HG03108 (cell line): ENCODE results near the gene EPHA3.

ENCODE experiments used
- ATAC-seq: cut with Tn5 transposase; IDR thresholded peaks from one replicate; pipeline ENCODE4 v1.9.1; 2021; ENCODE audit warnings: moderate library complexity; ENCODE audit not compliant: unreplicated experiment

EPHA3 gene

GRCh38 chr3:89223188-89223587, 115.8 kb downstream of the EPHA3 start:
- no peak for ATAC-seq

DNA sequence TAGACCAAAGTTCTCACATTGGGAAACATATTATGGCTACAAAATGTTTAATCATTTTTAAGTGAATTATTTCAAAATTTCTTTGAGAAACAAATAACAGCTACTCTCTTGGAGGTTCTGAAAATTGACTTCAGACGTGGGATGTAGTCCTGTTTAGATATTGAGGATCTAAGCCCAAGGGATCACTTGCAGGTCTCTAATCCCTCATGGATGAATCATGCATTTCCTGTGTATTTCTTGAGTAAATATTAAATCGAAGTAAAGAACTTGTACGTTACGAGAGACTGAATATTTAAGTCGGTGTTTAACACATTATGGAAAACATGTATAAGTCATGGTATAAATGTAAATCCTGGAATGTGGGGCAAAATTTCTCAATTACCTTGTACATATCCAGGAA, 119.8 kb downstream of the EPHA3 start:
- ATAC-seq = no peak

DNA sequence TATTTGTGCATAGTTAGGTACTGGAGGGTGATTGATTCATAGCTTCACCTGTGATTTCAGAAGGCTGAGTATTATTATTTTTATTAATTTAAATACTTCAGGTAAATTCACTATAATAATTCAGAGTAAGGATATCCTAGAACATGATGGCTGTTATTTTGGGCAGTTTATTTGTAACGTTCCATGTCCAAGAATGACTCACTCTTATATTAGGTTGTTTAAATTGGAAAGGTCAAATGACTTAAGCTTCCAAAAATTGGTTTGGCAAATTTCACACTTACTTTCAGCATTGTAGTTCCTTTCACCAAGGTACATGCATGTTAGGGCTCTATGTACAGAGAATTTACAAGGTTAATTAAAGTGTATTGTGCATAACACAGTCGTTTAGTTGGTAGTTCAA, 120.2 kb downstream of the EPHA3 start:
- ATAC-seq = no peak

DNA sequence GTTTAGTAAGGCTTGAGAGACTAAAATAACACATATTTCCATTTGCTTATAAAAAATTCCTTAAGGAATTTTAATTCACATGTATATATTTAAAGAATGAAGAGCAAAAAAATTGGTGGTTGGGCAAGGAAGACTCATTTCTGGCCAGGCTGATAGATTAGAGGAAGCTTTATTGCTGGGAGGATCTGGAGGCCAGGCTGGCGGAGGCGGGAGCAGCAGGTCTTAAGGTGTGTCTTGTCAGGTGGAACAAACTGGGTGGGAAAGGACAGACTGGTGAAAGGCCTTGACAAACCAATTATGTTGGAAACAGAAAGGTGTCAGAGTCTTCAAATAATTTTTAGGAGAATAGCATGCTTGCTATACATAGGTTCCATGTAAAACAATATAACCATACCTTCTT, 124.7 kb downstream of the EPHA3 start:
- ATAC-seq = no peak

DNA sequence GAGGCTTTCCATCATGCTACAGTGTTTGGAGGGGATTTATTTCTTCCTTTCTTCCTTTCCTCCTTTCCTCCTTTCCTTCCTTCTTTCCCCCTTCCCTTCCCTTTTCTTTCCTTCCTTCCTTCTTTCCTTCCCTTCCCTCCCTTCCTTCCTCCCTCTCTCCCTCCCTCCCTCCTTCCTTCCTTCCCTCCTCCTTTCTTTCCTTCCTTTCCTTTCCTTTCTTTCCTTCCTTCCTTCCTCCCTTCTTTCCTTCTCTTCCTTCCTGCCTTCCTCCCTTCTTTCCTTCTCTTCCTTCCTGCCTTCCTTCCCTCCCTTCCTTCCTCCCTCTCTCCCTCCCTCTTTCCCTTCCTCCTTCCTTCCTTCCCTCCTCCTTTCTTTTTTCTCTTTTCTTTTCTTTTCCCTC, 127.2 kb downstream of the EPHA3 start:
- no peak for ATAC-seq

- no peak for ATAC-seq
Measured at GRCh38 chr3:89238846-89239245, 131.4 kb downstream of the EPHA3 start.

GRCh38 chr3:89239774-89240173, 132.4 kb downstream of the EPHA3 start:
- ATAC-seq = no peak

DNA sequence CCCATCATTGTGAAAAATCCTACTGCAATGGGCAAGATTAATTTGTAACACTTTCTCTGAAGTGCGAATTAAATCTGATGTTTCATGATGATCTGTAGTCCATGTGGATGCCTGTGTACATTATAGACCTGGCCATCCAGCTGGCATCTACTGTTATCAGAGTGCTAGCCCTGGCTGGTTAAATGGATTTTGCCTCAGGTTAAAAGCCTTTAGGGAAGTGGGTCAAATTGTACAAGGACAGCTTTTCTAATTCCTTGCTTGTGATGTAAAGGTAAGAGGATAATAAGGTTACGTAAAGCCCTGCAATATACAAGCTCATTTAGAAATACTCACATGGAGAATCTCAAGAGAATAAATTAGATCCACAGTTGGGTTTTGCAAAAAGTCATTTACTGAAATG, 138.2 kb downstream of the EPHA3 start:
- ATAC-seq = no peak

DNA sequence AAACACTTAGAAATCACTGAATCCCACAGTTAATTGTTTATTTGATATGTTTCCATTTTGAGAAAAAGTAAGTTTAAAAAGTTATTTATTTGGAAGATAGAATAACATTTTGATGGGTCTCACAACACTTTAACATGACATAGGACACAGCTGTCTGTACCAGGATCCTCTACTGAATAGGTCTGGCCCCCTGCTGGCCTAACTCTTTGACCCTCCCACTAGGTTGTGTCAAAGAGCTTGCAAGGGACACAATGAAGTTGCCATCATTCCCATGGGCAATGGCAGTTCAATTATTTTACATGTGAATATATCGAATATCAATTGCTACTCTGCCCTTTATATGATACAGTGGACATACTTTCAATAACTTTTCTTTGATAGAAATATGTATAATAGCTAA, 138.9 kb downstream of the EPHA3 start:
- no peak for ATAC-seq

DNA sequence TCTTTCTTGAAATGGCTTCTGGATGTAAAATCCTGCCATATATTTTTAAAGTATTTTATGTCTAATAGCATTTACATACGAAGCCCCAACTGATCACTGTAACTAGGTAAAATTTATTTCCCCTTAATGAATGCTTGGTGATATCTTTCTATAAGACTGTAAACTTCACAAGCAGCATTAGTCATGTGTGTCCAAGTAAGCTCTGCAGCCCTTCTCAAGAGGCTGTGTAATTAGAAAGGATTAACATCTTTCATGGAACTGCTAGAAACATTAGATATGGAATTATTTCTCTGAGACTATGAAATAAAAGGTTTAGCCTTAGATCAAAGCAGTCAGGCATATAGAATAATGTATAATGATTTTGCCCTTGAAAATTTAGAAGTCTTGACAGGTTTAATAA, 143.3 kb downstream of the EPHA3 start:
- ATAC-seq = no peak

DNA sequence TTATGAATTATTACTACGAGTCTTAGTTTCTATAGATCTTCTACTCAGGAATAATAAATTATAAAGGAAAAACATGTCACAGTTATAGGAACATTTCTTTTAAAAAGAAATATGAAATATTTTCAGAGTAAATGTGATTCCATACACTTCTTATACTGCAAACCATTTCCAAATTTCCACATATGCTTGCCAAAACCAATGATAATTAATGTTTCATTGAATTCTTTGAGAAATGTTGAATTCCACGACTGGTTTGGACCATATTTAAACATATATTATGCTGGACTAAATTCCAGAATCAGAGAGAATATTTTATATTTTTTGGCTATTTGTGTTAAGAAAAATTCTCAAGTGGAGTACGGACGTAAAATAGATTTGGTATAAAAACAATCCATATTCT, 144.6 kb downstream of the EPHA3 start:
- no peak for ATAC-seq

DNA sequence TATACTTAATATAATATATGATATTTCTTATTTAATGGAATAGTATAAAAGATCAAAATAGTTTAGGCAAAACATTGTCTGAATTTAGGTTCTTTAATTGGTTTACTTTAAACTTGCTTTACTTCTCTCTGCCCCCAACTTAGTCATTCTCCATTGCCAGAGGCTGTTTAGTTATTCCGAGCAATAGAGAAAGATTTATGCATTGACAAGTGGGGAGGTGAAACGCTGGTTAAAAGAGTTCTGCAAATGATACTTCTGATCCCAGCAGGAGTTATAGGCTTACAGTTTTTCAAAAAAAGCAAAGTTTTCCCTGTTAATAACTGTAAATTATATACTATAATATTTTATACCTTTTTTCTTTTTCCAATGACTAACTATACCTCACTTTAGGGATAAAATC, 145.4 kb downstream of the EPHA3 start:
- ATAC-seq = no peak

DNA sequence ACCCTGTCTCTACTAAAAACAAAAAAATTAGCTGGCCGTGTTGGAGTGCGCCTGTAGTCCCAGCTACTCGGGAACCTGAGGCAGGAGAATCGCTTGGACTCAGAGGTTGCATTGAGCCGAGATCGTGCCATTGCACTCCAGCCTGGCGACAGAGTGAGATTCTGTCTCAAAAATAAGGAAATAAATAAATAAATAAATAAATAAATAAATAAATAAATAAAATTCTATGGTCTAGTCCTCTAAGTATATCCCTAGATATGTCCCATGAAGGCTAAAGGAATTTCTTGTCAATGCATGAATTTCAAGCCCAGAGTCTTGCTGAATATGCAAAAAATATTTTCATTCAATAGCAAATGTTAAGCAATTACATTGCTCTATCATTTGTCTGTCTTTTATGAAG, 149.0 kb downstream of the EPHA3 start:
- ATAC-seq = no peak

DNA sequence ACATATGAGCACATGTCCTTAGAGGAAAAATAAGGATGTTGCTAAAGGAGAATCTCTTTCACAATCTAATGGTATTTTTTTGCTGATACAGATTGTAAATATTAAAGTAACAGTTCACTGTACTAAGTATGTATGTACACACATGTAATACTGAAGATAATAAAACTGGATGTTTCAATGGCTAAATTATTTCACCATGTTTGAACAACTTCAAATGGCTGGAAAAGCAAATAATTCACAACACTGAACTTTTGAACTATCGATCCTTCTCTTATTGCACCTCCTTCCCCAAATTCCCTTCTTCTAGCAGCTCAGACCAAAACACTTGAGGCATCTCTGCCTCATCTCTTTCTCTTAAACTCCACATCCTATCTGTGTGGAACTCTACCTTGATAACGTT, 149.5 kb downstream of the EPHA3 start:
- no peak for ATAC-seq

GRCh38 chr3:89260721-89261120, 153.3 kb downstream of the EPHA3 start:
- ATAC-seq = no peak

- ATAC-seq = no peak
Measured at GRCh38 chr3:89261673-89262072, 154.3 kb downstream of the EPHA3 start.

DNA sequence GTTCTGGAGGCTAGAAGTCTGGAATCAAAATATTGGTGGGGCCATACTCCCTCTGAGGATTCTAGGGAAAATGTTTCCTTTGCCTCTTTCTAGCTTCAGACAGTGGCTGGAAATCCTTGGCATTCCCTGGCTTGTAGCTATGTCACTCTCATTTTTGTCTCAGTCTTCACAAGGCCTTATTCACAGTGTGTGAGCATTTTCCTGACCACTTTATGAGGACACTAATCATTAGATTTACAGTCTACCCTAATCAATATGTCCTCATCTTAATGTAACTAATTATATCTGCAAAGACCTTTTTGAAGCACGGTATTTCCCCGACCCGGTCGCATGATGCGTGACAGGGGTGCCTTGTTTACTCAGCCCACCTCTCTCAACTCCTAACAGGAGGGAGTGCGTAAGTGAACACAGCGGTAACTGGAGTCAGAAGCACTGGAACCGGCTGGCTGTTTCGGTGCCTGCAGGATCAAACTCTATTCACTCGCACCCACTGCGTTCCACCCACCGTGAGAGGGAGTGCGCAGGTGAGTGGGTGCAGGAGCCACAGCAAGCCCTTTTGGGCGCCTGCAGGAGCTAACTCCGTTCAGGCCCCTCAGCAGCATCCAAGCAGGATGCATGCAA, 155.0 kb downstream of the EPHA3 start:
- ATAC-seq = no peak

DNA sequence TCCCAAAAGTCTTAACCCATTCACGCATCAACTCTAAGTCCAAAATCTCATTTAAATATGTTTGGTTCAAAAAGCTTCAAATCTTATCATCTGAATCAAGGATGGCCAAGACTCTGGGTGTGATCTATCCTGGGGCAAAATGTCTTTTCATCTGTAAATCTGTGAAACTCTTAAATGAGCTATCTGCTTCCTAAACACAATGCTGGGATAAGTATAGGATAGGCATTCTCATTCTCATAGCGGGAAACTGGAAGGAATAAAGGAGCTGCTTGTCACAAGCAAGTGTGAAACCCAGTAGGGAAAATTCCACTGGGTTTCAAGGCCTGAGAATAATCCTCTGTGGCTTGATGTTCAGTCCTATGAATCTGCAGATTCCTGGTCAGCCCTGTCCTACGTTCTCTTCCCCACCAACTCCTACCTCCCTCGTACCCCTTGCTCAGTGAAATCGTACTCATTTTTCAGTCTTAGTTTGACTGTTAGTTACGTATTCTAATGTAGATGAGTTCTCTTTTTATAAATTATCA, 156.7 kb downstream of the EPHA3 start:
- no peak for ATAC-seq

DNA sequence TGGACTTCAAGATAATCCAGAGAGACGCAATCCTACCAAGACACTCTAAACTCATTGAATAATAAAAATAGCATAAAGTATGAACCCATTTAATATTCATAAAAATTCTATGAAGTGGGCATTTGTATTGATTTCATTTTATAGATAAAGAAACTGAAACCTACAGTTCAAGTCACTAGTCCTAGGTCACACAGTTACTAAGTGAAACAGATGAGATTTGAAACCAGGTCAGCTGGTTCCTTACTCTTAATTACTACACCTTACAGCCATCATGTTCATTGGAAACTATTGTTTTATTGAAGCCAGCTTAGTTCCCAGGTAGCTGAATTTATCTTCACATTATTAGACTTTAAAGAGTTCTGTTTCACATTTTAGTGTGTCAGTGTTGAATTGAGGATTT, 158.7 kb downstream of the EPHA3 start:
- no peak for ATAC-seq

- no peak for ATAC-seq
Measured at GRCh38 chr3:89268059-89268458, 160.6 kb downstream of the EPHA3 start.

DNA sequence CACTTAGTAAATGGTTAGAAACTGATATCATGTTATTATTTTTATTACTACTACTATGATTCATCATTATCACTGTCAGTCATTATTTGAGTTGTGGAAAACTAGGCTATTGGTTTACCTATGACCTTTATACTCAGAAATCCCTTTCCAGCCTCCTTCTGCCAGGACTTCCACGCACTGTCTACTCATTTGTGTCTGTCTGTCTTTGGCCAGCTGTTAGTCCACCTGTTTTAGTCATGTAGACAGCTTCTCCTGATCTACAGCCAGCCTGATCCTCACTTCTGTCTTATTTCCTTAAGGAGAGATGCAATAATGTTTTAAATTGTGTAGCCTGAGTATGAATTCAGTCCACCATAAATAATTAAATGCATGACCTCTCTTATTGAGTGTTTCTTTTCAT, 162.8 kb downstream of the EPHA3 start:
- no peak for ATAC-seq

DNA sequence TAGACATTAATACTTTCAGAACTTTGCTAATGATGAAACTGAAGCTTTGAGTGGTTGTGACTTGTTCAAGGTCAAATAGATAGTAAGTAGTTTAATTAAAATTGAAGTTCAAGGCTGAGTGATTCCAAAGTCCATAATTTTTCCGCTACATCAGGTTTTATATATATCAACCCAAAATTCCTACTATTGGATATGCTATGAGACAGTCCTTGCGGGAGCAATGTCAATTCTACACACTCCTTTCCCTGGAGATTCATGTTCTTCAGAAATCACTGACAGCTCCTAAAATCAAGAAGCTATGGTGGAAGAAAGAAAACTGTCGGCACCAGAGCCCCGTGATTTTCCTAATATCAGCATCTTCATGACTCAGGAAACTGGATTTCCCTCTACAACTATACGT, 167.6 kb downstream of the EPHA3 start:
- ATAC-seq = no peak

DNA sequence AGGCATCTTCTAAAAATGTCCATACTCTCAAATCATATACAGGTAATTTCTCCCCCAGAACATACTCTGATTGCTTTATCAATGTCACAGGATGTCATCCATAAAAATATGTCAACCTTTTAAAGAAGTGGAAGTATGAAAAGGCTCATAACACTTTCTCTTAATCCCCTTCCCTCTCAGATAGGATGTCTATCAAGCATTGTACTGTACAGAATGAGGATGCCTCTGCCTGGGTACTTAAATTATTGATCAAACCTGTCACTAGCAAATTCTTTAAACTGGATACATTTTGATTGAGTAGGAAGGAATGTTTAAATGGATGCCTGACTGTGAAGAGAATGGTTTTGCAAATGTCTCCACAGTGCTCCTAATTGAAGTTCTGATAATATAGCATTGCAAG, 168.7 kb downstream of the EPHA3 start:
- ATAC-seq = no peak
